HTERT RPE-1 (cell line): ENCODE measurements around the gene ZG16.

Source experiments
- in situ Hi-C: fragments of 300-500 bp; cut with MboI; formaldehyde crosslinking; loops from 4 replicates; pipeline ENCODE4 v1.14.3; 2020; ENCODE audit warnings: low sequenced_read_pairs

The ZG16 gene

DNA sequence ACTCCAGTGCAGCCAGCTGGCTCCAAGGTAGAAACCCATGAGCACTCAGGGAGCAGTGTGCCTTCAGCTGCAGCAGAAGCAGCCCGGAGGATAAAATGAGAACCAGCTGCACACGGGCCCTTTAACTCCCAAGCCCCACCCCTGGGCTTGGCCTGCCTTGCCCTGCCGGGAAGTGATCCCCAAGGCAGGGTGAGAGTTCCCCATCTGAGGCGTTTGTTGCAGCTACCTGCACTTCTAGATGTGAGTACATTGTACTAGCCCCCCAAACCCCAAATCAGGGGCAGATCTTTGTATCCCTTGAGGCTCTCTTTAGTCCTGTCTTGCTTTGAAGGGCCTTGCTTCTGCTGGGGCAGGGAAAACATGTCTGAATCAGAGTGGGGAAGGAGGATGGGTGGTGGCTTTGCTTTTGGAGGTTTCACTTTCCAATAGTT, 42.2 kb downstream of the ZG16 start, which contains the start of gene MVP:
Gene MVP, plus strand, starts transcription at position 192 of the 431 bp plus-strand sequence. CDS start 10,088 bp downstream, outside the sequence.
- in situ Hi-C loops = no loop called here

DNA sequence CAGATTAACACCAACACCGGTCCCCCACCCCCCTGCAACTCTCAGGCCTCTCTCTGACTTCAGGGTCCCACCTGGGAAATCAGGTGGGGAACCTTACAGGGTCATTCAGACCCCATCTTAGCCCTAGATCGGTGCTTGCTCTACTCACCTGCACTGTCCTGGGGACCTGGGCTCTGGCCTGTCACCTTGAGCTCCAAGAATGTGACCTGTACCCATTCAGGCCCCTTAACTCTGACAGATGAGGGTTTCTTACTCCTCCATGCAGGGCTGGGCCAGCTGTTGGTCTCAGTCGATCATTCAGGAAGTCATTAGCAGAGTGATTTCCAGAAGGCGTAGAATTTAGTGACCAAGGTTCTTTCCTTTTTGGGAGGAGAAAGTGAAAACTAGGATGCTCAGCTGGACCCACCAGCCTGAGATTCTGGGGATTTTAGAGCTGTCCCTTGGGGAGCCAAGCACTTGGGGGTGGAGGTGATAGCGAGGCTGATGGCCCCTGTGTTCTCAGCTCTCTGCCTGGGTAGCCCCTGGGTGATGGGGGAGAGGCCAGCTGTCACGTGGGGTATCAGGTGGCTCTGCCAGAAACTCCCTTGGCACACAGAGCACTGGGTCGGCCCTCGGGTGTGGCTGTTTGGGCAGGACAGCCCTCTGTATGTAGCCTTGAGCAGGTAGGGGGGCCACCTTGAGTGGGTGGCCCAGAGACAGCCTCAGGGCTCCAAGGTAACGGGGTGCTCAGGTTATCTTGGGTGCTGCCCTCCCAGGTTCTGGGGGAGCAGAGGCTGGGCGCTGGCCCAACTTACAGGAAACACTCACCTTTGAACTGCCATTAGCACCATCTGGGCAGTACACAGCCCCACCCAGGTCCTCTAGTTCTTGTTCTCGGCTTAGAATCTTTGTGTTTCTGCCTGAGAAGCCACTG, 42.9 kb downstream of the ZG16 start:
- in situ Hi-C loops = no loop called here

DNA sequence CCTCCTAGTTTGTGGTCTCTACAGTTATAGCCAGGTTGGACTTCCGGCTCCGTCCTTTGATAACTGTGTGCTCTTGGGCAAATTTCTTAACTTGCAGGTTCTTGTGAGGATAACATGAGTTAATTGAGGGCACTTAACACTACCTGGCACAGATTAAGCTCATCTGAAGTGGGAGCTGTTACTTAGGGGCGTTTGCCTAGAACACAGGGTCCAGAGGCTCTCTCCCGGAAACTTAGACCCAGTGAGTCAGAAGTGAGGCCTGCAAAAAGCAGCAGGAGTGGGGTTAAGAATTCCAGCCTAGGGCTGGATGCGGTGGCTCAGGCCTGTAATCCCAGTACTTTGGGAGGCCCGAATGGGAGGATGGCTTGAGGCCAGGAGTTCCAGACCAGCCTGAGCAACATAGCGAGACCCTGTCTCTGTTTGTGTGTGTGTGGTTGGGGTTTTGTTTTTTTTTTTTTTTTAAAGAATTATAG, 43.6 kb downstream of the ZG16 start:
- in situ Hi-C loops = no loop called here

DNA sequence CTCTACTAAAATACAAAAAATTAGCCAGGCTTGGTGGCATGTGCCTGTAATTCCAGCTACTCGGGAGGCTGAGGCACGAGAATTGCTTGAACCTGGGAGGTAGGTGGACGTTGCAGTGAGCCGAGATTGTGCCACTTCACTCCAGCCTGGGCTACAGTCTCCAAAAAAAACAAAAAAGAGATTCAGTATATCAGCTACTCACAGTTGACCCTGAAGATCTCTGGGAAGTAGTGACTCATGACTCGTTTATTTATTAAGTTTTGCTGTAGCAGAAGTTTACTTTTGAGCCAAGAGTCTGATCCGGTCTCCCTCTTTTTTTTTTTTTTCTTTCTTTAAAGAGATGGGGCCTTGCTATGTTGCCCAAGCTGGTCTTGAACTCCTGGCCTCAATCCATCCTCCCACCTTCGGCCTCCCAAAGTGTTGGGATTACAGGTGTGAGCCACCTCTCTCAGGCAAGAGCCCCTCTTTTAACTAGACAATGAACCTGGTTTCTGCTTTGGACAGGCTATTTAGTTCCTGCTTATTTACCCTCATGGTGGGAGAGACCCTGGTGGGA, 46.6 kb downstream of the ZG16 start:
- in situ Hi-C loops = no loop called here

DNA sequence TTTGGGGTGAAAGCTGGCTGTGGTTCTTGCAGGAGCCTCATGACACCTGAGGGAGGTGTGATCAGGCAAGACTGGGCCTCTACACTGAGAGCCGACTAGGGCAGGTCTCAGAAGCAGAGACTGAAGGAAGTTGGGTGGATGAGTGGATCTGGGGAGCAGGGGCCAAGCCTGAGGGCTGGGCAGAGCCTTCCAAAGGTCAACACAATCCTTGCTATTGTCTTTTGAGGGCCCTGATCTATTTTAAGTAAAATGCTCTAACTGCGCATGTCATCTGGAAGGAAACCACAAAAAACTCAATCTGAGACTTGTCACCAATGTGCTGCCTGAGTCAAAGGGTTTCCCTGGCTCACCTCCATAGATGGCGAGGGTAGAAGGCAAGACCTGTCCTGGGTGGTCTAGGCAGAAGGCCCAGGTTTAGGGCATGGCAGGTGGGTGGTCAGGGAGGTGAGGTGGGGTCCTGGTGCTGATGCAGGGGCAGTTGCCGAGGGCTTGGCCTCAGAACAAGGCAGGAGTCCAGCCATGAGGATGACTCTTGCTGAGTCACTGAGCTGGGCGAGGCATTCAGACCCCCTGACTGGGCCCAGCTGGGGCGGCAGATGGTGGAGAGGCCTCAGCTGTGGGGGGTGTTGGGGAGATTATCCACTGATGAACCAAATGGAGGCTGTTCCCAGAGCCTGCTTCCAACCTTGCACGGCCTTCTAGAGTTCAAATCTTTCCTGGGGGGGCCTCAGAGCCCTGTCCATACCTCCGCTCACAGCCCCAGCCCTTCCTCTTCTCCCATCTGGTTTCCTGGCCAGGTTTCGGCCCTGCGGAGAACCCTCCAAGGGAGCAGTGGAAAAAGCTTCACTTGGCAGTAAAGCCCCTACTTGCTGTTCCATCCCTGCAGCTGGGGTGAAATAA, 47.3 kb downstream of the ZG16 start:
- in situ Hi-C loops = no loop called here

DNA sequence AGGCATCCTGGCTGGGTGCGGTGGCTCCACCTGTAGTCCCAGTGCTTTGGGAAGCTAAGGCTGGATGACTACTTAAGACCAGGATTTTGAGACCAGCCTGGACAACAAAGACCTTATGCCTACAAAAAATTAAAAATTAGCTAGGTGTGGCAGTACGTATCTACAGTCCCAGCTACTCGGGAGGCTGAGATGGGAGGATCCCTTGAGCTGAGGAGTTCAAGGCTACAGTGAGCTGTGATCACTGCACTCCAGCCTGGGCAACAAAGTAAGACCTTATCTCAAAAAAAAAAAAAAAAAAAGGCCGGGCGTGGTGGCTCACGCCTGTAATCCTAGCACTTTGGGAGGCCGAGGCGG, 48.3 kb downstream of the ZG16 start:
- in situ Hi-C loops = no loop called here

DNA sequence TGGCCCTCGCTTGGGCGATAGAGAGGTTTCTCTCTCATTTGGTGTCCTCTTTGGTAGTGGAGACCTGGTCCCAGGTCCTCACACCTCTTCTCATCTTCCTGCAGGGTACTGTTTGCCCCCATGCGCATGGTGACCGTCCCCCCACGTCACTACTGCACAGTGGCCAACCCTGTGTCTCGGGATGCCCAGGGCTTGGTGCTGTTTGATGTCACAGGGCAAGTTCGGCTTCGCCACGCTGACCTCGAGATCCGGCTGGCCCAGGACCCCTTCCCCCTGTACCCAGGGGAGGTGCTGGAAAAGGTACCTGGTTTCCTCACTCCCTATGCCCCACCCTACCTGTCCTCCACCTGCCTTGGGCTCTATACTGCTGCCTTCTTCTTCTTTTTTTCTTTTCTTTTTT, 52.7 kb downstream of the ZG16 start:
- in situ Hi-C loops = no loop called here

DNA sequence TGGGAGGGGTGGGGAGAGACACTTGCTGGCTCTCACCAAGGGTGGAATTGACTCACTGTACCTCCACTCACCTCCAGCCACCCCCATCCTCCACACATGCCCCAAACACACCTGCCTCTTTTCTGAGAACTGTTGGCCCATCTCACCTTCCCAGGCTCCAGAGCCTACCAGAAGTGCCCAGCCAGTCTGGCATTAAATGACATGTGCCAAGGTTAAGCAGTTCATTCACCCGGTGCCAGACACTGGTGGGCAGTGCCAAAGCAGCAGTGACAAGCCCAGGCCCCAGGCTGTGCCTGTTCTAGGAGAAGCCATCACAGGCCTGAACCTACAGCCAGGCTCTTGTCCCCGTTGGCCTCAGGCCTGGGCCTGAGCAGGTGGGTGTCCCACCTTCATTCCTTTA, 53.4 kb downstream of the ZG16 start:
- in situ Hi-C loops = no loop called here
